GM12878 (cell line): ENCODE results near the gene CNN3. TPM values are rescaled to one million over a fixed set of nuclear protein-coding genes. Genes with fewer than 3 reads are reported as not detected.

ENCODE experiments used
- ATAC-seq: fragments of 200-7000 bp; cut with Tn5 transposase; 3 replicates; pipeline ENCODE4 v1.9.1; 2020; ENCODE audit warnings: mild to moderate bottlenecking, moderate library complexity
- BruUV-seq: library from RNA; stranded (reverse); fragments of 400-500 nt; replicated peaks from 2 replicates; lab custom pipeline; 2021; lab: Mats Ljungman, UMichigan
- CTCF ChIA-PET: fragments of 300-600 bp; sonication (Branson Sonifier 250); formaldehyde crosslinking; extraction: SDS; loops from one replicate; lab custom pipeline; 2021; ENCODE audit warnings: inconsistent platforms; lab: Yijun Ruan, JAX
- POLR2A ChIA-PET: fragments of 350-600 bp; formaldehyde crosslinking; extraction: SDS; loops from one replicate; lab custom pipeline; 2021; ENCODE audit warnings: inconsistent platforms; lab: Charles Lee
- RAD21 ChIA-PET: fragments of 300-600 bp; sonication (Branson Sonifier 250); formaldehyde crosslinking; loops from one replicate; lab custom pipeline; 2023; ENCODE audit warnings: antibody characterized with exemption; ENCODE audit not compliant: unreplicated experiment; lab: Charles Lee
- SMC1A ChIA-PET: fragments of 300-600 bp; sonication (Branson Sonifier 250); formaldehyde crosslinking; loops from one replicate; lab custom pipeline; 2023; ENCODE audit not compliant: unreplicated experiment, uncharacterized antibody; lab: Charles Lee
- DNase-seq: peaks from one replicate; pipeline ENCODE4 v3.0.0-alpha.2; 2011; ENCODE audit warnings: low read depth, low spot score
- FAIRE-seq: peaks from 3 replicates; lab custom pipeline; 2011; peaks lifted over from hg19 to GRCh38; lab: Jason Lieb, UNC
- H2AFZ ChIP-seq: 2 replicates; pipeline ENCODE4 v1.6.0; 2011; ENCODE audit warnings: low read depth, low read length, control low read depth; ENCODE audit not compliant: control insufficient read depth
- H3K27ac ChIP-seq: 2 replicates; pipeline ENCODE4 v1.5.1; 2011; ENCODE audit warnings: control low read depth; ENCODE audit not compliant: control insufficient read depth, insufficient read depth
- H3K27me3 ChIP-seq, 2 experiments: replicated peaks in 1 of 2; 2 replicates each; pipeline versions ENCODE4 v1.6.0 to v1.6.1; 2011; ENCODE audit warnings: low read length in 1 of 2; ENCODE audit not compliant: control insufficient read depth in 2 of 2, insufficient read depth in 2 of 2
- H3K36me3 ChIP-seq, 2 experiments: 2 replicates each; pipeline ENCODE4 v1.5.1; 2011; ENCODE audit warnings: low read length in 1 of 2; ENCODE audit not compliant: control insufficient read depth in 2 of 2, insufficient read depth in 2 of 2
- H3K4me1 ChIP-seq: 2 replicates; pipeline ENCODE4 v1.6.1; 2011; ENCODE audit warnings: mild to moderate bottlenecking, low read length, moderate library complexity, mixed read lengths; ENCODE audit not compliant: control insufficient read depth, insufficient read depth
- H3K4me2 ChIP-seq: 2 replicates; pipeline ENCODE4 v1.6.0; 2011; ENCODE audit warnings: control low read depth; ENCODE audit not compliant: control insufficient read depth, insufficient read depth
- H3K4me3 ChIP-seq: fragments of 200-600 bp; sonication (generic); 2 replicates; pipeline ENCODE4 v1.5.1; 2016
- H3K79me2 ChIP-seq: 2 replicates; pipeline ENCODE4 v1.6.0; 2011; ENCODE audit warnings: low read length; ENCODE audit not compliant: control insufficient read depth, insufficient read depth
- H3K9ac ChIP-seq: 2 replicates; pipeline ENCODE4 v1.8.0; 2011; ENCODE audit warnings: low read length, control low read depth, mixed read lengths; ENCODE audit not compliant: control insufficient read depth, insufficient read depth
- H3K9me3 ChIP-seq: replicated peaks from 3 replicates; pipeline ENCODE4 v1.5.1; 2011; ENCODE audit warnings: mild to moderate bottlenecking, low read length; ENCODE audit not compliant: control insufficient read depth, insufficient read depth
- H4K20me1 ChIP-seq: 2 replicates; pipeline ENCODE4 v1.6.0; 2011; ENCODE audit not compliant: control insufficient read depth, insufficient read depth
- BMI1 ChIP-seq: fragments of 450-650 bp; IDR thresholded peaks from 2 replicates; pipeline ENCODE4 v1.6.1; 2016; ENCODE audit warnings: mild to moderate bottlenecking, moderate library complexity, borderline replicate concordance
- EP300 ChIP-seq, 2 experiments: fragments of 150-350 bp in 1 of 2; IDR thresholded peaks; 2 replicates each; pipeline ENCODE4 v1.6.1; 2011 to 2012; ENCODE audit warnings: low read depth in 2 of 2, low read length in 2 of 2, borderline replicate concordance in 1 of 2, improper control_type of control experiment in 1 of 2, inconsistent platforms in 1 of 2; ENCODE audit not compliant: control insufficient read depth in 1 of 2
- FOXK2 ChIP-seq: fragments of 450-650 bp; IDR thresholded peaks from 2 replicates; pipeline ENCODE4 v1.6.1; 2017; ENCODE audit warnings: mild to moderate bottlenecking, moderate library complexity
- HDAC2 ChIP-seq: fragments of 200-600 bp; sonication (generic); IDR thresholded peaks from 2 replicates; pipeline ENCODE4 v1.6.1; 2017
- HDAC6 ChIP-seq: fragments of 200-600 bp; sonication (generic); IDR thresholded peaks from one replicate; pipeline ENCODE4 v1.8.0; 2017; ENCODE audit warnings: antibody characterized with exemption; ENCODE audit not compliant: unreplicated experiment
- HDGF ChIP-seq: fragments of 450-650 bp; IDR thresholded peaks from 2 replicates; pipeline ENCODE4 v1.6.1; 2016; ENCODE audit warnings: antibody characterized with exemption
- HSF1 ChIP-seq: fragments of 150-350 bp; IDR thresholded peaks from 2 replicates; pipeline ENCODE4 v1.6.1; 2014; ENCODE audit warnings: mild to moderate bottlenecking, low read depth, low read length
- JUND ChIP-seq: IDR thresholded peaks from 2 replicates; pipeline ENCODE4 v1.6.1; 2012; ENCODE audit warnings: low read depth, mild to moderate bottlenecking, low read length, improper control_type of control experiment, moderate library complexity
- NFXL1 ChIP-seq: fragments of 450-650 bp; IDR thresholded peaks from 2 replicates; pipeline ENCODE4 v1.6.1; 2017; ENCODE audit warnings: antibody characterized with exemption, mild to moderate bottlenecking, borderline replicate concordance
- NFYB ChIP-seq: IDR thresholded peaks from 2 replicates; pipeline ENCODE4 v1.6.1; 2011; ENCODE audit warnings: low read depth, mild to moderate bottlenecking, low read length, improper control_type of control experiment, moderate library complexity; ENCODE audit not compliant: insufficient read depth
- PAX8 ChIP-seq: fragments of 450-650 bp; IDR thresholded peaks from 2 replicates; pipeline ENCODE4 v1.6.1; 2017; ENCODE audit warnings: mild to moderate bottlenecking, moderate library complexity
- PML ChIP-seq: IDR thresholded peaks from 2 replicates; pipeline ENCODE4 v1.6.1; 2012; ENCODE audit warnings: low read length, inconsistent platforms
- POLR2AphosphoS5 ChIP-seq: IDR thresholded peaks from 2 replicates; pipeline ENCODE4 v1.6.1; 2011; ENCODE audit warnings: mild to moderate bottlenecking, low read length, inconsistent platforms
- RAD21 ChIP-seq: IDR thresholded peaks from 2 replicates; pipeline ENCODE4 v1.6.1; 2011; ENCODE audit warnings: mild to moderate bottlenecking, low read depth, low read length, moderate library complexity; ENCODE audit not compliant: insufficient read depth
- RFX5 ChIP-seq: IDR thresholded peaks from 2 replicates; pipeline ENCODE4 v1.6.1; 2011; ENCODE audit warnings: low read depth, low read length, improper control_type of control experiment
- SKIL ChIP-seq: fragments of 450-650 bp; IDR thresholded peaks from 2 replicates; pipeline ENCODE4 v1.6.1; 2017; ENCODE audit warnings: mild to moderate bottlenecking, low read depth, inconsistent platforms; ENCODE audit not compliant: poor library complexity, severe bottlenecking
- SMAD5 ChIP-seq: IDR thresholded peaks from 2 replicates; pipeline ENCODE4 v1.6.1; 2016; ENCODE audit warnings: antibody characterized with exemption, low read depth
- ZNF24 ChIP-seq: fragments of 450-650 bp; IDR thresholded peaks from 2 replicates; pipeline ENCODE4 v1.6.1; 2017; ENCODE audit warnings: antibody characterized with exemption, mild to moderate bottlenecking
- WGBS: methylation state at CpG from one replicate; pipeline ENCODE4 v1.1.6; 2016; ENCODE audit warnings: low lambda C conversion rate; ENCODE audit not compliant: insufficient replicate concordance, insufficient coverage; ENCODE audit errors: missing lambda C conversion rate; 5-methylcytosine and 5-hydroxymethylcytosine counted together
- in situ Hi-C: fragments of 300-500 bp; cut with MboI; formaldehyde crosslinking; loops from 9 replicates; pipeline ENCODE4 v1.14.3; 2018; ENCODE audit warnings: mixed read lengths
- intact Hi-C: fragments of 100-400 bp; cut with micrococcal nuclease; formaldehyde crosslinking; loops from one replicate; pipeline ENCODE4 v1.14.2; 2022; ENCODE audit not compliant: unreplicated experiment
- polyA plus RNA-seq, 11 experiments: library from polyadenylated mRNA; depleted of rRNA in 4 of 11; unstranded in 6 of 11; stranded (reverse) in 5 of 11; fragments of >200 nt; fragmentation: Nextera tagmentation in 4 of 11; fragmentation: Illumina TruSeq in 1 of 11; extraction: Ambion mirVana in 4 of 11; extraction: Trizol in 1 of 11; gene quantifications; 1 replicate in 1 of 11; 2 replicates in 10 of 11; pipeline versions ENCODE4 v1.2.1 to v1.2.3, GENCODE V29; 2011 to 2016; ENCODE audit warnings: inconsistent platforms in 2 of 11, missing spikeins in 2 of 11, low read depth in 1 of 11
- total RNA-seq, 4 experiments: library from RNA; depleted of rRNA in 3 of 4; stranded (reverse); fragments of >200 nt in 3 of 4; fragmentation: Illumina TruSeq in 1 of 4; extraction: Trizol in 1 of 4; gene quantifications; 2 replicates each; pipeline versions ENCODE4 v1.2.1 to v1.2.3, GENCODE V29; 2013 to 2021

The CNN3 gene
- total and polyA plus RNA-seq, 10 of the 15 experiments (the other 5 are each of a cell fraction or from before 2014, with no cell fraction given): 0.20 to 48.4 (median 34.3) TPM

GRCh38 chr1:94966033-94966432 is 39.1 kb upstream of the CNN3 start:
- Histone ChIP-seq H3K4me1 (no peaks in the 10 kb centered on the region; the same call in 1 of the 2 replicates), H3K4me2 (no peak overlapping the region), H3K27ac (no peak overlapping the region), H3K27me3 (no peaks in the 10 kb centered on the region), H3K4me3 (no peak overlapping the region), H4K20me1 (no peaks in the 10 kb centered on the region), H2AFZ (no peak overlapping the region), H3K9ac (no peak overlapping the region), H3K9me3 (no peaks in the 10 kb centered on the region), H3K36me3 (no peaks in the 10 kb centered on the region), H3K79me2 (no peaks in the 10 kb centered on the region)
- ChIA-PET RAD21 (no interaction called here), CTCF (no interaction called here), POLR2A (no interaction called here), SMC1A (no interaction called here)
- TF ChIP-seq BMI1 (no peak), RAD21 (no peak), PML (no peak), JUND (no peak), SMAD5 (no peak), PAX8 (no peak), HDGF (no peak), FOXK2 (no peak), HDAC6 (no peak), EP300 (IDR thresholded peaks at IDR 0.05; ENCODE audit: borderline replicate concordance in 1 of 2, control insufficient read depth in 1 of 2, low read depth in 2 of 2, low read length in 2 of 2) (no peak), HSF1 (no peak), NFYB (no peak), ZNF24 (no peak), POLR2AphosphoS5 (no peak), HDAC2 (no peak), SKIL (no peak), NFXL1 (no peak), RFX5 (no peak)
- DNase-seq (no peak), FAIRE-seq (no peak), ATAC-seq (no peak)
- 52% methylated on average over 1 of the region's 1 CpG for WGBS
- intact Hi-C loops: loop anchor here (10.0 kb wide), 1 partner anchor 269 kb away; the partner anchor contains the start of gene RWDD3
- BruUV-seq: no TSS peak
- in situ Hi-C loops: no loop called here
